NCI-H146 treated with DMSO at 0.1 percent for 48 hours (cell line): ENCODE measurements around the gene CCDC78.

ENCODE experiments used
- DNase-seq: peaks from one replicate; lab custom pipeline; 2025; ENCODE audit not compliant: unreplicated experiment; lab: John Stamatoyannopoulos, UW

CCDC78 gene

GRCh38 chr16:680967-681745 lies 45.1 kb downstream of the CCDC78 start:
- no peak for DNase-seq

- DNase-seq: no peak
These were observed 45.7 kb downstream of the CCDC78 start for GRCh38 chr16:680625-680945.

- DNase-seq: peak; percentile 58
These were observed 46.2 kb downstream of the CCDC78 start, which contains the start of gene STUB1 for GRCh38 chr16:679814-680624. Gene STUB1, plus strand, starts transcription at chr16:680410. Its CDS starts 116 bp downstream, at chr16:680526.

- peak; percentile 71 for DNase-seq
These were observed 47.1 kb downstream of the CCDC78 start for GRCh38 chr16:678858-679813.

- no peak for DNase-seq
These were observed 47.9 kb downstream of the CCDC78 start for GRCh38 chr16:678209-678857.

GRCh38 chr16:677316-678190 lies 48.7 kb downstream of the CCDC78 start:
- DNase-seq: peak; percentile 83

- DNase-seq: peak; percentile 78
These were observed 49.3 kb downstream of the CCDC78 start for GRCh38 chr16:676913-677312.

- no peak for DNase-seq
These were observed 49.7 kb downstream of the CCDC78 start for GRCh38 chr16:676565-676902.

GRCh38 chr16:675884-676564 lies 50.2 kb downstream of the CCDC78 start:
- no peak for DNase-seq

GRCh38 chr16:674968-675883 lies 51.0 kb downstream of the CCDC78 start, which contains the start of gene RHBDL1:
Gene RHBDL1, plus strand, starts transcription at chr16:675671. Its CDS starts 120 bp downstream, at chr16:675791.
- no peak for DNase-seq

GRCh38 chr16:674214-674881 lies 51.9 kb downstream of the CCDC78 start:
- DNase-seq: no peak

- DNase-seq: no peak
These were observed 52.7 kb downstream of the CCDC78 start for GRCh38 chr16:673399-673991.

GRCh38 chr16:672851-673250 lies 53.4 kb downstream of the CCDC78 start:
- DNase-seq: no peak
